ENCODE data around the gene GPC5. TPM values are rescaled to one million over a fixed set of nuclear protein-coding genes. Genes with fewer than 3 reads are reported as not detected.

GPC5 gene
- total RNA-seq, 2 donors from 2014 or later = not detected

- Histone ChIP-seq H3K27me3 (no peaks in the 10 kb centered on the region), H3K36me3 (replicated peaks in 1 of 2; ENCODE audit: insufficient read depth in 1 of 2, low read depth in 2 of 2) (no peaks in the 10 kb centered on the region), H3K4me1 (no peaks in the 10 kb centered on the region), H3K4me3 (no peak overlapping the region), H3K27ac (no peak overlapping the region), H3K9me3 (no peaks in the 10 kb centered on the region)
- DNase-seq (no peak), ATAC-seq (no peak)
- intact Hi-C loops (cut with DNase I) = no loop called here
- 73 to 78% methylated on average over 7 of the region's 7 CpGs for WGBS, 2 donors
- TF ChIP-seq CTCF (IDR thresholded peaks at IDR 0.05) = no peak
- TF ChIP-seq POLR2A (IDR thresholded peaks at IDR 0.05) = no peak
Observed at GRCh38 chr13:92781965-92782690, 1383.7 kb downstream of the GPC5 start.

- Histone ChIP-seq H3K27ac (no peak overlapping the region), H3K27me3 (no peaks in the 10 kb centered on the region), H3K36me3 (replicated peaks in 1 of 2; ENCODE audit: insufficient read depth in 1 of 2, low read depth in 2 of 2) (no peaks in the 10 kb centered on the region), H3K9me3 (no peaks in the 10 kb centered on the region), H3K4me1 (peaks cover 8% of the 10 kb centered on the region), H3K4me3 (no peak overlapping the region)
- TF ChIP-seq CTCF (IDR thresholded peaks at IDR 0.05) (no peak), POLR2A (IDR thresholded peaks at IDR 0.05) (no peak)
- intact Hi-C loops (cut with DNase I) = no loop called here
- DNase-seq (no peak), ATAC-seq (no peak)
- 12 to 16% methylated on average over 1 of the region's 1 CpG for WGBS, 2 donors
Observed at GRCh38 chr13:92802776-92803175, 1404.4 kb downstream of the GPC5 start.

GRCh38 chr13:92804346-92804745, 1405.9 kb downstream of the GPC5 start:
- 91 to 92% methylated on average over 1 of the region's 1 CpG for WGBS, 2 donors
- intact Hi-C loops (cut with DNase I) = no loop called here
- H3K9me3 ChIP-seq = no peaks in the 10 kb centered on the region
- TF ChIP-seq CTCF (IDR thresholded peaks at IDR 0.05) (no peak), POLR2A (IDR thresholded peaks at IDR 0.05) (no peak)
- H3K36me3 ChIP-seq (replicated peaks in 1 of 2; ENCODE audit: insufficient read depth in 1 of 2, low read depth in 2 of 2) = no peaks in the 10 kb centered on the region
- no peak overlapping the region for H3K4me3 ChIP-seq
- H3K27ac ChIP-seq = no peak overlapping the region
- ATAC-seq = no peak
- H3K27me3 ChIP-seq = no peaks in the 10 kb centered on the region
- H3K4me1 ChIP-seq = peaks cover 8% of the 10 kb centered on the region
- DNase-seq = no peak

GRCh38 chr13:92804926-92805325, 1406.5 kb downstream of the GPC5 start:
- Histone ChIP-seq H3K36me3 (replicated peaks in 1 of 2; ENCODE audit: insufficient read depth in 1 of 2, low read depth in 2 of 2) (no peaks in the 10 kb centered on the region), H3K27ac (no peak overlapping the region), H3K4me1 (peaks cover 8% of the 10 kb centered on the region), H3K4me3 (no peak overlapping the region), H3K27me3 (no peaks in the 10 kb centered on the region), H3K9me3 (no peaks in the 10 kb centered on the region)
- ATAC-seq (no peak), DNase-seq (no peak)
- intact Hi-C loops (cut with DNase I) = no loop called here
- 29 to 55% methylated on average over 2 of the region's 2 CpGs for WGBS, 2 donors
- TF ChIP-seq POLR2A (IDR thresholded peaks at IDR 0.05) = no peak
- no peak for TF ChIP-seq CTCF (IDR thresholded peaks at IDR 0.05)

GRCh38 chr13:92805766-92806165, 1407.3 kb downstream of the GPC5 start:
- intact Hi-C loops (cut with DNase I) = no loop called here
- peaks cover 8% of the 10 kb centered on the region for H3K4me1 ChIP-seq
- peak overlapping the region; percentile 22 to 59 (median 38) for H3K27ac ChIP-seq
- no peaks in the 10 kb centered on the region for H3K36me3 ChIP-seq (replicated peaks in 1 of 2; ENCODE audit: insufficient read depth in 1 of 2, low read depth in 2 of 2)
- H3K9me3 ChIP-seq = no peaks in the 10 kb centered on the region
- DNase-seq = no peak
- TF ChIP-seq CTCF (IDR thresholded peaks at IDR 0.05) = no peak
- no peak for TF ChIP-seq POLR2A (IDR thresholded peaks at IDR 0.05)
- no peak overlapping the region for H3K4me3 ChIP-seq
- H3K27me3 ChIP-seq = no peaks in the 10 kb centered on the region
- no peak for ATAC-seq
